Fibroblast of mammary gland (primary cell): ENCODE measurements around the gene SWI5.

Source experiments
- DNase-seq: peaks from one replicate; pipeline ENCODE4 v3.0.0-alpha.2; 2010; ENCODE audit warnings: low read depth
- H3K4me3 ChIP-seq: 2 replicates; pipeline ENCODE4 v1.5.1; 2011; ENCODE audit warnings: low read depth, mild to moderate bottlenecking, low read length, moderate library complexity; ENCODE audit not compliant: control insufficient read depth
- CTCF ChIP-seq: conservative IDR thresholded peaks from 2 replicates; pipeline ENCODE4 v1.5.1; 2011; ENCODE audit warnings: low read depth, low read length, inconsistent platforms; ENCODE audit not compliant: control insufficient read depth, insufficient read depth

Gene SWI5

DNA sequence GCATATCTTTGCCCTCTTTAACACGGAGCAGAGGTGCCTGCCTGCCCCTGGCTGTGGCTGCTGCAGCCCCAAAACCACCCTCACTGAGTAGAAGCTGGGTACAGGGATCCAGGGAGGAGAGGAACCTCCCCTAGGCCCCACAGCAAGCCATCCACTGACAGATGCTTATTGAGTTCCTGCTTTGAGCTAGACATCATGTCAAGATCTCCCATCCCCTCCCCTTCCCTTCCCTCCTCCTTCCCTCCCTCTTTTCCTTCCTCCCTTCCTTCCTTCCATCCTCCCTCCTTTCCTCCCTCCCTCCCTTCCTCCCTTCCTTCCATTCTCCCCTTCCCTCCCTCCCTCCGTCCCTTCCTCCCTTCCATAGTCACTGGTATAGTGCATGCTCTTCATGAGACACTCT, 29.6 kb upstream of the SWI5 start:
- DNase-seq = no peak
- no peak overlapping the region for H3K4me3 ChIP-seq
- TF ChIP-seq CTCF = no peak

- TF ChIP-seq CTCF = no peak
- H3K4me3 ChIP-seq = no peak overlapping the region
- DNase-seq = no peak
Measured at GRCh38 chr9:128247226-128247803, 28.8 kb upstream of the SWI5 start.

DNA sequence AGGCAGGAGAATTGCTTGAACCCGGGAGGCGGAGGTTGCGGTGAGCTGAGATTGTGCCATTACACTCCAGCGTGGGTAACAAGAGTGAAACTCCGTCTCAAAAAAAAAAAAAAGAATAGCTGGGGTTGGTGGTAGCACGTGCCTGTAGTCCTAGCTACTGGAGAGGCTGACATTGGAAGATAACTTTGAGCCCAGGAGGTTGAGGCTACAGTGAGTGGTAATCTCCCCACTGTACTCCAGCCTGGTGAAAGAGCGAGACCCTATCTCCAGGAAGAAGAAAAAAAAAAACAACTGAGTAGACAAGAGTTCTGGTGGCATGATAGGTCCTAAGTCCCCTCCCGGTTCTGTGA, 26.5 kb upstream of the SWI5 start:
- H3K4me3 ChIP-seq = no peak overlapping the region
- TF ChIP-seq CTCF = no peak
- no peak for DNase-seq

DNA sequence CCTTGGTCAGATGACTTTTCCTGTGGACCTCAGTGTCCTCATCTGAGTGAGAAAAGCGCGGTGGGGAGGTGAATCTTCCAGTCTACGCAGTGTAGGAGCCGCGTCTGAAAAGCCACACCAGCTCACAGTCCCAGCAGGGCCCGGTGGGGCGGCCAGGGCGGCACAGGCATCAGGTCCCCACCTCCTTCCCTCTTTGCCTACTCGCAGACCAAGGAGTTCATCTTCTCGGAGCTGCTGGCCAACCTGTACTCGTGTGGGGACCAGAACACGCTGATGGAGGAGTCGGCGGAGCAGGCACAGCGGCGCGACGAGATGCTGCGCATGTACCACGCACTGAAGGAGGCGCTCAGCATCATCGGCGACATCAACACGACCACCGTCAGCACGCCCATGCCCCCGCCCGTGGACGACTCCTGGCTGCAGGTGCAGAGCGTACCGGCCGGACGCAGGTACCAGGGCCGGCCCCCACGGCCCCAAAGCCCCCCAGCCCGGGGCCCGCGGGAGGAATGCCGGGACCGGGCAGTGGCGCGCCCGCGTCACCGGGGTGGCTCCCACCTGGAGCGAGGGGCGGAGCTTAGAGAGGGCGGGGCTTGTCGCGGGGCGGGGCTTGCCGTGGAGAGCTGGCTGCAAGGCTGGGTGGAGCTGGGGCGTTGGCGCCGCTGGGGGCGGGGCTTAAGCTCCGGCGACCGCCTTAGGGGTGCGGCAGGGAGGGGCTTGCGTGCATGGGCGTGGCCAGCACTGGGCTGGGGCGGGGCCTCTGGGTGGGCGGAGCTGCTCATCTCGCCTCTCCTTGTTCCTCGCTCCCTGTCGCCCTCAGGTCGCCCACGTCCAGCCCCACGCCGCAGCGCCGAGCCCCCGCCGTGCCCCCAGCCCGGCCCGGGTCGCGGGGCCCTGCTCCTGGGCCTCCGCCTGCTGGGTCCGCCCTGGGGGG, 25.9 kb upstream of the SWI5 start:
- H3K4me3 ChIP-seq = no peak overlapping the region
- no peak for TF ChIP-seq CTCF
- peak; percentile 75 for DNase-seq

- peak overlapping the region; percentile 8 for H3K4me3 ChIP-seq
- no peak for DNase-seq
- no peak for TF ChIP-seq CTCF
Measured at GRCh38 chr9:128250839-128251731, 25.0 kb upstream of the SWI5 start.

DNA sequence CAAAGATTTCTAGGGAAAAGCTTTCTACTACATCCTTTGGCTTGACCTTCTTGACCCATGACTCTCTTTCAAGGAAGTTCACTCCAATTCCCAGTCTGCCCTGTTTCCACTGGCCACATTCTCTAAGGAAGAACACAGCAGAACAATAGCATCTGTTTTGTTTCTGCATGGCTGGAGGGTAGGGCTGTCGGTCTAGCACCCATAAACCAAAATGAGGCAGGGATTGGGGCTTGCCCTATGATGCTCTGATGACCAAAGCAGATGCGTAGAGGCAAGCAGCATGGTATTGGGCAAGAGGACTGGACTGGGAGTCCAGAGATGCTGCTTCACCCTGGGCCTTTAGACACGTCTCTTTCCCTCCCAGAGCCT, 24.4 kb upstream of the SWI5 start:
- no peak for TF ChIP-seq CTCF
- DNase-seq = peak; percentile 72

More for the DNA sequence above, 24.4 kb upstream of the SWI5 start:
- no peak overlapping the region for H3K4me3 ChIP-seq
